GM23338 (cell line): ENCODE results near the gene PGAM4. TPM values are rescaled to one million over a fixed set of nuclear protein-coding genes. Genes with fewer than 3 reads are reported as not detected.

Experiments
- ATAC-seq: fragments of 200-7000 bp; cut with Tn5 transposase; 3 replicates; pipeline ENCODE4 v1.9.1; 2020
- DNase-seq: peaks from one replicate; pipeline ENCODE4 v3.0.0-alpha.2; 2015; ENCODE audit warnings: low spot score
- H2AFZ ChIP-seq: fragments of 200-600 bp; sonication (generic); 2 replicates; pipeline ENCODE4 v1.8.0; 2016; ENCODE audit warnings: antibody characterized with exemption, mild to moderate bottlenecking, moderate library complexity
- H3F3A ChIP-seq: fragments of 200-600 bp; sonication (generic); replicated peaks from 2 replicates; pipeline ENCODE4 v1.8.0; 2017; ENCODE audit warnings: antibody characterized with exemption, mixed run types, low read depth
- H3K27ac ChIP-seq: fragments of 200-600 bp; sonication (generic); 2 replicates; pipeline ENCODE4 v1.6.1; 2016; ENCODE audit warnings: low read depth
- H3K27me3 ChIP-seq: fragments of 200-600 bp; sonication (generic); 2 replicates; pipeline ENCODE4 v1.8.0; 2016; ENCODE audit warnings: mild to moderate bottlenecking, mixed run types, moderate library complexity; ENCODE audit not compliant: insufficient read depth
- H3K36me3 ChIP-seq: fragments of 200-600 bp; sonication (generic); 2 replicates; pipeline ENCODE4 v1.8.0; 2016; ENCODE audit warnings: mild to moderate bottlenecking; ENCODE audit not compliant: insufficient read depth
- H3K4me1 ChIP-seq: fragments of 200-600 bp; sonication (generic); 2 replicates; pipeline ENCODE4 v1.8.0; 2016; ENCODE audit warnings: mild to moderate bottlenecking, moderate library complexity; ENCODE audit not compliant: insufficient read depth
- H3K4me2 ChIP-seq: fragments of 200-600 bp; sonication (generic); 2 replicates; pipeline ENCODE4 v1.7.1; 2017; ENCODE audit warnings: mixed run types
- H3K4me3 ChIP-seq: fragments of 200-600 bp; sonication (generic); 2 replicates; pipeline ENCODE4 v1.6.1; 2016; ENCODE audit warnings: mixed run types
- H3K79me2 ChIP-seq: fragments of 200-600 bp; sonication (generic); replicated peaks from 2 replicates; pipeline ENCODE4 v1.8.0; 2017; ENCODE audit warnings: mild to moderate bottlenecking; ENCODE audit not compliant: insufficient read depth
- H3K9me2 ChIP-seq: fragments of 200-600 bp; sonication (generic); 2 replicates; pipeline ENCODE4 v1.8.0; 2017; ENCODE audit not compliant: insufficient read depth
- H4K20me1 ChIP-seq: fragments of 200-600 bp; sonication (generic); replicated peaks from 2 replicates; pipeline ENCODE4 v1.8.0; 2017; ENCODE audit warnings: mild to moderate bottlenecking; ENCODE audit not compliant: insufficient read depth
- H3K27ac Mint-ChIP-seq: 2 replicates; pipeline ENCODE4 v1.8.0; 2020; ENCODE audit warnings: inconsistent platforms, mild to moderate bottlenecking, moderate library complexity, mixed read lengths
- H3K27me3 Mint-ChIP-seq: 3 replicates; pipeline ENCODE4 v1.8.0; 2022; ENCODE audit warnings: low read depth, mild to moderate bottlenecking, moderate library complexity, mixed read lengths, inconsistent platforms; ENCODE audit not compliant: insufficient read depth, poor library complexity
- H3K36me3 Mint-ChIP-seq: 3 replicates; pipeline ENCODE4 v1.8.0; 2021; ENCODE audit warnings: low read depth, mild to moderate bottlenecking, inconsistent platforms, moderate library complexity, mixed read lengths
- H3K4me1 Mint-ChIP-seq: 3 replicates; pipeline ENCODE4 v1.8.0; 2020; ENCODE audit warnings: mild to moderate bottlenecking, inconsistent platforms, mixed read lengths
- H3K4me3 Mint-ChIP-seq: 3 replicates; pipeline ENCODE4 v1.8.0; 2021; ENCODE audit warnings: moderate library complexity, mild to moderate bottlenecking, inconsistent platforms, mixed read lengths
- H3K9me3 Mint-ChIP-seq: 3 replicates; pipeline ENCODE4 v1.8.0; 2020; ENCODE audit warnings: moderate library complexity, mild to moderate bottlenecking, inconsistent platforms, mixed read lengths
- CREB1 ChIP-seq: fragments of 250-450 bp; sonication (Bioruptor Pico); IDR thresholded peaks from 2 replicates; pipeline ENCODE4 v1.5.0; 2020; ENCODE audit warnings: low read depth, mild to moderate bottlenecking, moderate library complexity
- EZH2 ChIP-seq: fragments of 200-600 bp; sonication (generic); IDR thresholded peaks from one replicate; pipeline ENCODE4 v1.8.0; 2017; ENCODE audit warnings: antibody characterized with exemption, mild to moderate bottlenecking, low read depth; ENCODE audit not compliant: unreplicated experiment
- EZH2phosphoT487 ChIP-seq: fragments of 200-600 bp; sonication (generic); IDR thresholded peaks from one replicate; pipeline ENCODE4 v1.8.1; 2018; ENCODE audit warnings: antibody characterized with exemption; ENCODE audit not compliant: unreplicated experiment
- polyA plus RNA-seq: library from polyadenylated mRNA; unstranded; fragments of >200 nt; fragmentation: Nextera tagmentation; extraction: Ambion mirVana; gene quantifications from 2 replicates; pipeline ENCODE4 v1.2.1, GENCODE V29; 2016
- total RNA-seq: library from RNA; depleted of rRNA; stranded (reverse); fragments of >200 nt; shearing (Covaris generic); gene quantifications from 2 replicates; pipeline ENCODE4 v1.2.3, GENCODE V29; 2014
- TF ChIP-seq, protein P1 (sequence below): fragments of 250-450 bp; sonication (Bioruptor Pico); IDR thresholded peaks from 2 replicates; pipeline ENCODE4 v1.5.0; 2020; ENCODE audit warnings: mild to moderate bottlenecking, moderate library complexity
- TF ChIP-seq, protein P2 (sequence below): IDR thresholded peaks from 2 replicates; pipeline ENCODE4 v1.6.1; 2016; ENCODE audit warnings: antibody characterized with exemption

The PGAM4 gene
- total and polyA plus RNA-seq, 2 experiments from 2014 or later, result 0.52 TPM; not detected in 1

DNA sequence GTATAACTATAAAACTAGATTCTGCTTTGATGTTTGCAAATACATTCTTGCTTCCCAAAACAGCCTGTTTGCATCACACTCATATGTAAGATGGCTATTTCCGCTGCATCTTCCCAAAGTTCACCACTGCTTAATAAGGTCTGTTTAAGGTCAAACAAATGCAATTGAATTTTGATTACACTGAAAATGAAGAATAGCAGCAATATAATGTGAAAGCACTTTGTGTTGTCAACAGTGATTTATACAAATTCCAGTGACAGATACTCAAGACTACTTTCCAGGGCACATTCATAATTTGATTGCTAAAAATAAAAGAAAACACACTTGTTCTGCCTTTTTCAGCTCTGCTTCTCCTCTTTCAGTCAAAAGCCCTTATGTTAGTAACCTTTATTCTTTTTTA lies 8.1 kb upstream of the PGAM4 start (continued):
- TF ChIP-seq, protein P1, sequence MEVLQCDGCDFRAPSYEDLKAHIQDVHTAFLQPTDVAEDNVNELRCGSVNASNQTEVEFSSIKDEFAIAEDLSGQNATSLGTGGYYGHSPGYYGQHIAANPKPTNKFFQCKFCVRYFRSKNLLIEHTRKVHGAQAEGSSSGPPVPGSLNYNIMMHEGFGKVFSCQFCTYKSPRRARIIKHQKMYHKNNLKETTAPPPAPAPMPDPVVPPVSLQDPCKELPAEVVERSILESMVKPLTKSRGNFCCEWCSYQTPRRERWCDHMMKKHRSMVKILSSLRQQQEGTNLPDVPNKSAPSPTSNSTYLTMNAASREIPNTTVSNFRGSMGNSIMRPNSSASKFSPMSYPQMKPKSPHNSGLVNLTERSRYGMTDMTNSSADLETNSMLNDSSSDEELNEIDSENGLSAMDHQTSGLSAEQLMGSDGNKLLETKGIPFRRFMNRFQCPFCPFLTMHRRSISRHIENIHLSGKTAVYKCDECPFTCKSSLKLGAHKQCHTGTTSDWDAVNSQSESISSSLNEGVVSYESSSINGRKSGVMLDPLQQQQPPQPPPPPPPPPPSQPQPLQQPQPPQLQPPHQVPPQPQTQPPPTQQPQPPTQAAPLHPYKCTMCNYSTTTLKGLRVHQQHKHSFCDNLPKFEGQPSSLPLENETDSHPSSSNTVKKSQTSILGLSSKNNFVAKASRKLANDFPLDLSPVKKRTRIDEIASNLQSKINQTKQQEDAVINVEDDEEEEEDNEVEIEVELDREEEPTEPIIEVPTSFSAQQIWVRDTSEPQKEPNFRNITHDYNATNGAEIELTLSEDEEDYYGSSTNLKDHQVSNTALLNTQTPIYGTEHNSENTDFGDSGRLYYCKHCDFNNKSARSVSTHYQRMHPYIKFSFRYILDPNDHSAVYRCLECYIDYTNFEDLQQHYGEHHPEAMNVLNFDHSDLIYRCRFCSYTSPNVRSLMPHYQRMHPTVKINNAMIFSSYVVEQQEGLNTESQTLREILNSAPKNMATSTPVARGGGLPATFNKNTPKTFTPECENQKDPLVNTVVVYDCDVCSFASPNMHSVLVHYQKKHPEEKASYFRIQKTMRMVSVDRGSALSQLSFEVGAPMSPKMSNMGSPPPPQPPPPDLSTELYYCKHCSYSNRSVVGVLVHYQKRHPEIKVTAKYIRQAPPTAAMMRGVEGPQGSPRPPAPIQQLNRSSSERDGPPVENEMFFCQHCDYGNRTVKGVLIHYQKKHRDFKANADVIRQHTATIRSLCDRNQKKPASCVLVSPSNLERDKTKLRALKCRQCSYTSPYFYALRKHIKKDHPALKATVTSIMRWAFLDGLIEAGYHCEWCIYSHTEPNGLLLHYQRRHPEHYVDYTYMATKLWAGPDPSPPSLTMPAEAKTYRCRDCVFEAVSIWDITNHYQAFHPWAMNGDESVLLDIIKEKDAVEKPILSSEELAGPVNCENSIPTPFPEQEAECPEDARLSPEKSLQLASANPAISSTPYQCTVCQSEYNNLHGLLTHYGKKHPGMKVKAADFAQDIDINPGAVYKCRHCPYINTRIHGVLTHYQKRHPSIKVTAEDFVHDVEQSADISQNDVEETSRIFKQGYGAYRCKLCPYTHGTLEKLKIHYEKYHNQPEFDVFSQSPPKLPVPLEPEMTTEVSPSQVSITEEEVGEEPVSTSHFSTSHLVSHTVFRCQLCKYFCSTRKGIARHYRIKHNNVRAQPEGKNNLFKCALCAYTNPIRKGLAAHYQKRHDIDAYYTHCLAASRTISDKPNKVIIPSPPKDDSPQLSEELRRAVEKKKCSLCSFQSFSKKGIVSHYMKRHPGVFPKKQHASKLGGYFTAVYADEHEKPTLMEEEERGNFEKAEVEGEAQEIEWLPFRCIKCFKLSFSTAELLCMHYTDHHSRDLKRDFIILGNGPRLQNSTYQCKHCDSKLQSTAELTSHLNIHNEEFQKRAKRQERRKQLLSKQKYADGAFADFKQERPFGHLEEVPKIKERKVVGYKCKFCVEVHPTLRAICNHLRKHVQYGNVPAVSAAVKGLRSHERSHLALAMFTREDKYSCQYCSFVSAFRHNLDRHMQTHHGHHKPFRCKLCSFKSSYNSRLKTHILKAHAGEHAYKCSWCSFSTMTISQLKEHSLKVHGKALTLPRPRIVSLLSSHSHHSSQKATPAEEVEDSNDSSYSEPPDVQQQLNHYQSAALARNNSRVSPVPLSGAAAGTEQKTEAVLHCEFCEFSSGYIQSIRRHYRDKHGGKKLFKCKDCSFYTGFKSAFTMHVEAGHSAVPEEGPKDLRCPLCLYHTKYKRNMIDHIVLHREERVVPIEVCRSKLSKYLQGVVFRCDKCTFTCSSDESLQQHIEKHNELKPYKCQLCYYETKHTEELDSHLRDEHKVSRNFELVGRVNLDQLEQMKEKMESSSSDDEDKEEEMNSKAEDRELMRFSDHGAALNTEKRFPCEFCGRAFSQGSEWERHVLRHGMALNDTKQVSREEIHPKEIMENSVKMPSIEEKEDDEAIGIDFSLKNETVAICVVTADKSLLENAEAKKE, result no peak

DNA sequence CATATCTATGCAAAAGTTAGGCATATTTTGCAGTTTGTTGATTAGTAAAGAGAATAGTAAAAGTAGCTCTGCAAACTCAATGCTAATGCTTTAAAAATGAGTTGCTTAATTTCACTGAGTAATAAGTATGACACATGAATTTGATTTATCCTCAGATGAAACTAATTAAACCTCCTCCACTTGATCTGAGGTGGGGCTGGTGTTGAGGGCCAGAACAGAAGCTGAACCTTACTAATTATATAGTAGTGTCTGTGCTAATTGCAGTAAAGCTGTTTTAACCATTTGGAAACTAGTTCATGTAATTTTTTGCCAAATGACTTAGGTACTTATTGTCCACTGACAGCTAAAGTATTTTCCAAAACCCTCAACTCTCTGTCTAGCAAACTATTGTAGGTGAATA lies 7.7 kb upstream of the PGAM4 start:
- TF ChIP-seq CREB1 (CRISPR knock-in tag) (no peak), EZH2 (no peak), EZH2phosphoT487 (no peak)
- TF ChIP-seq, protein P2, sequence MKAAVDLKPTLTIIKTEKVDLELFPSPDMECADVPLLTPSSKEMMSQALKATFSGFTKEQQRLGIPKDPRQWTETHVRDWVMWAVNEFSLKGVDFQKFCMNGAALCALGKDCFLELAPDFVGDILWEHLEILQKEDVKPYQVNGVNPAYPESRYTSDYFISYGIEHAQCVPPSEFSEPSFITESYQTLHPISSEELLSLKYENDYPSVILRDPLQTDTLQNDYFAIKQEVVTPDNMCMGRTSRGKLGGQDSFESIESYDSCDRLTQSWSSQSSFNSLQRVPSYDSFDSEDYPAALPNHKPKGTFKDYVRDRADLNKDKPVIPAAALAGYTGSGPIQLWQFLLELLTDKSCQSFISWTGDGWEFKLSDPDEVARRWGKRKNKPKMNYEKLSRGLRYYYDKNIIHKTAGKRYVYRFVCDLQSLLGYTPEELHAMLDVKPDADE, result no peak
- Histone ChIP-seq H4K20me1 (no peaks in the 10 kb centered on the region), H3K4me2 (no peak overlapping the region), H3K79me2 (no peaks in the 10 kb centered on the region), H3K4me1 (no peaks in the 10 kb centered on the region), H3K9me2 (no peaks in the 10 kb centered on the region), H3K4me3 (no peak overlapping the region), H3K27ac (no peak overlapping the region), H3K36me3 (no peaks in the 10 kb centered on the region), H2AFZ (no peak overlapping the region), H3F3A (no peaks in the 10 kb centered on the region), H3K27me3 (no peaks in the 10 kb centered on the region)
- H3K36me3 Mint-ChIP-seq, result no peaks in the 10 kb centered on the region
- H3K4me1 Mint-ChIP-seq, result no peaks in the 10 kb centered on the region
- no peak overlapping the region for H3K27ac Mint-ChIP-seq
- no peak overlapping the region for H3K4me3 Mint-ChIP-seq
- no peak for ATAC-seq
- H3K27me3 Mint-ChIP-seq, result no peaks in the 10 kb centered on the region
- no peak for DNase-seq
- no peaks in the 10 kb centered on the region for H3K9me3 Mint-ChIP-seq
